ENCODE results near the gene AMDHD2. TPM values are rescaled to one million over a fixed set of nuclear protein-coding genes. Genes with fewer than 3 reads are reported as not detected.
"Not testable (repeated sequence)": the region's sequence is repeated elsewhere in the genome, so short reads cannot be mapped to it uniquely, and the experiment has no call there.

The AMDHD2 gene
- total RNA-seq: 19.0 TPM

DNA sequence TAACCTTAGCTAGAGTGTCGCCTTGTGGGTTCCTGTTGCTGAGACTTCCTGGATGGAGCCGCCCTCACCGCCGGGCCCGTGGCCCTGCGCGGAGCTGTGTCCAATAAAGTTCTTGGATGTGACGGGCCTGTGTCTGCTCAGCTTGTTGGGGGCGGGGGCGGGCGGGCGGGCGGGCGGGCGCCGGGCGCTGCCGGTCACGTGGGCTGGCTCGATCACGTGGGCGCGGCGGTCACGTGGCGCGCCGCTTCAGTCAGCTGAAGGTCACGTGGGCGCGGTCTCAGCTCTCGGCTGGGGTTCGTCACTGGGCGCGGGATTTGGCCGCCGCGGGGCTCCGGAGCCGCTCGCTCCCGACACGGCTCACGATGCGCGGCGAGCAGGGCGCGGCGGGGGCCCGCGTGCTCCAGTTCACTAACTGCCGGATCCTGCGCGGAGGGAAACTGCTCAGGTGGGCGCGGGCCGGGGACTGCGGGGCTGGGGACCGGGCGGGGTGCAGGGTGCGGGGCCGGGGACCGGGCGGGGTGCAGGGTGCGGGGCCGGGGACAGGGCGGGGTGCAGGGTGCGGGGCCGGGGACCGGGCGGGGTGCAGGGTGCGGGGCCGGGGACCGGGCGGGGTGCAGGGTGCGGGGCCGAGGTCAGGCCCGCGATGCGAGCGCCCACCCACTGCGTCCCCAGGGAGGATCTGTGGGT is at the start of gene AMDHD2:
TSS of gene AMDHD2 (plus strand) at position 275 of the 687 bp plus-strand sequence. CDS start at position 363, 88 bp downstream.
- ATAC-seq: peak; percentile 60

- ATAC-seq: no peak
Observed at GRCh38 chr16:2470603-2471015, 49.6 kb upstream of the AMDHD2 start.

DNA sequence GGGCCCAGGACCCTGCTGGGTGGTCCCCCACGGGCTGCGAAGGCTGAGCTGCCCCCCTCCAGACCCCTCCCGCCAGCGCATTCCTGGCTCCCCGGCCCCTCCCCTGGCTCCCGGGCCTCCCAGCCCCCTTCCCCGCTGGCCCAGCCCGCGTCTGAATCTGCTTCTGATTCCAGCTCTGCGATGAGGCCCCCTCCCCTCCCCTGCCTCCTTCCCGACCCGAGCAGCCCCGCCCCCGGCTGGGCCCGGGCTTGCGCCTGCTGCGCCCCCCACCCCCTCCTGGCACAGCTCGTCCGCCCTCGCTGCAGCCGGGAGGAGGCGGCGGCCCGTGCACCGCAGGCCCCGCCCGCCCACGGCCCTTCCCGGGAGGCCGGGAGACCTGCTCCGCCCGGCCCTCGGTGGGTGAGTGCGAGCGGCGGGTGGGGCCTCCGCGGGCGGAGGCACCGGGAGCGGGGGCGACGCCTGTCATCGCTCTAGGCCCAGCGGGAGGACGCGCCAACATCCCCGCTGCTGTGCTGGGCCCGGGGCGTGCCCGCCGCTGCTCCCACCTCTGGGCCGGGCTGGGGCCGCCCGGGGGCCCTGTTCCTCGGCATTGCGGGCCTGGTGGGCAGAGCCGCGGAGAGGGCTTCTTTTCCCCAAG is 49.0 kb upstream of the AMDHD2 start, which contains the start of gene NTN3:
TSS of gene NTN3 (plus strand) at position 282 of the 637 bp plus-strand sequence. CDS start 405 bp downstream, outside the sequence.
- ATAC-seq: no peak

DNA sequence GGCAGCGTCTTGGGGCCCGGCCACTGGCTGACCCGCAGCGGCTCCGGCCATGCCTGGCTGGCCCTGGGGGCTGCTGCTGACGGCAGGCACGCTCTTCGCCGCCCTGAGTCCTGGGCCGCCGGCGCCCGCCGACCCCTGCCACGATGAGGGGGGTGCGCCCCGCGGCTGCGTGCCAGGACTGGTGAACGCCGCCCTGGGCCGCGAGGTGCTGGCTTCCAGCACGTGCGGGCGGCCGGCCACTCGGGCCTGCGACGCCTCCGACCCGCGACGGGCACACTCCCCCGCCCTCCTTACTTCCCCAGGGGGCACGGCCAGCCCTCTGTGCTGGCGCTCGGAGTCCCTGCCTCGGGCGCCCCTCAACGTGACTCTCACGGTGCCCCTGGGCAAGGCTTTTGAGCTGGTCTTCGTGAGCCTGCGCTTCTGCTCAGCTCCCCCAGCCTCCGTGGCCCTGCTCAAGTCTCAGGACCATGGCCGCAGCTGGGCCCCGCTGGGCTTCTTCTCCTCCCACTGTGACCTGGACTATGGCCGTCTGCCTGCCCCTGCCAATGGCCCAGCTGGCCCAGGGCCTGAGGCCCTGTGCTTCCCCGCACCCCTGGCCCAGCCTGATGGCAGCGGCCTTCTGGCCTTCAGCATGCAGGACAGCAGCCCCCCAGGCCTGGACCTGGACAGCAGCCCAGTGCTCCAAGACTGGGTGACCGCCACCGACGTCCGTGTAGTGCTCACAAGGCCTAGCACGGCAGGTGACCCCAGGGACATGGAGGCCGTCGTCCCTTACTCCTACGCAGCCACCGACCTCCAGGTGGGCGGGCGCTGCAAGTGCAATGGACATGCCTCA is 48.3 kb upstream of the AMDHD2 start:
- ATAC-seq: no peak

DNA sequence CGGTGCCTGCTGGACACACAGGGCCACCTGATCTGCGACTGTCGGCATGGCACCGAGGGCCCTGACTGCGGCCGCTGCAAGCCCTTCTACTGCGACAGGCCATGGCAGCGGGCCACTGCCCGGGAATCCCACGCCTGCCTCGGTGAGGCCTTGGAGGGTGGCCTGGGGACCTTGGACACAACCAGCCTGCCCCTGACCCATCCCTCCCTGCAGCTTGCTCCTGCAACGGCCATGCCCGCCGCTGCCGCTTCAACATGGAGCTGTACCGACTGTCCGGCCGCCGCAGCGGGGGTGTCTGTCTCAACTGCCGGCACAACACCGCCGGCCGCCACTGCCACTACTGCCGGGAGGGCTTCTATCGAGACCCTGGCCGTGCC is 47.7 kb upstream of the AMDHD2 start:
- no peak for ATAC-seq

- ATAC-seq: no peak
Observed at GRCh38 chr16:2472885-2473445, 47.2 kb upstream of the AMDHD2 start.

DNA sequence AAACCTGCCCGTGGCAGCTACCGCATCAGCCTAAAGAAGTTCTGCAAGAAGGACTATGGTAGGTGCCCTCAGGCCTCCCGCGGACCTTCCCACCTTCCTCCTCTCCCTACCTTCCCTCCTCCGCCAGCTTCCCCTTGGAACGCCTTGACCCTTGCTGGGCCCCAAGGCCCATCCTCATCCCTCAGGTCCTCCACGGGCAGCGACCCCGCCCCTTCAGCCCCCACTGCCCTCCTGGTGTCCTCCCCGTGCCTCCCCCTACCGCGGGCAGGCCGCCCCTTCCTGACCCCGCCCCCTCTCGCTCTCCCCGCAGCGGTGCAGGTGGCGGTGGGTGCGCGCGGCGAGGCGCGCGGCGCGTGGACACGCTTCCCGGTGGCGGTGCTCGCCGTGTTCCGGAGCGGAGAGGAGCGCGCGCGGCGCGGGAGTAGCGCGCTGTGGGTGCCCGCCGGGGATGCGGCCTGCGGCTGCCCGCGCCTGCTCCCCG is 46.7 kb upstream of the AMDHD2 start:
- no peak for ATAC-seq

GRCh38 chr16:2473999-2474876 is 45.9 kb upstream of the AMDHD2 start:
- ATAC-seq: peak; percentile 54

- peak; percentile 68 for ATAC-seq
Observed at GRCh38 chr16:2474877-2475412, 45.2 kb upstream of the AMDHD2 start, which contains the start of gene TBC1D24. Gene TBC1D24 (plus strand): TSS chr16:2475127. CDS start chr16:2496149, 21,022 bp downstream.

DNA sequence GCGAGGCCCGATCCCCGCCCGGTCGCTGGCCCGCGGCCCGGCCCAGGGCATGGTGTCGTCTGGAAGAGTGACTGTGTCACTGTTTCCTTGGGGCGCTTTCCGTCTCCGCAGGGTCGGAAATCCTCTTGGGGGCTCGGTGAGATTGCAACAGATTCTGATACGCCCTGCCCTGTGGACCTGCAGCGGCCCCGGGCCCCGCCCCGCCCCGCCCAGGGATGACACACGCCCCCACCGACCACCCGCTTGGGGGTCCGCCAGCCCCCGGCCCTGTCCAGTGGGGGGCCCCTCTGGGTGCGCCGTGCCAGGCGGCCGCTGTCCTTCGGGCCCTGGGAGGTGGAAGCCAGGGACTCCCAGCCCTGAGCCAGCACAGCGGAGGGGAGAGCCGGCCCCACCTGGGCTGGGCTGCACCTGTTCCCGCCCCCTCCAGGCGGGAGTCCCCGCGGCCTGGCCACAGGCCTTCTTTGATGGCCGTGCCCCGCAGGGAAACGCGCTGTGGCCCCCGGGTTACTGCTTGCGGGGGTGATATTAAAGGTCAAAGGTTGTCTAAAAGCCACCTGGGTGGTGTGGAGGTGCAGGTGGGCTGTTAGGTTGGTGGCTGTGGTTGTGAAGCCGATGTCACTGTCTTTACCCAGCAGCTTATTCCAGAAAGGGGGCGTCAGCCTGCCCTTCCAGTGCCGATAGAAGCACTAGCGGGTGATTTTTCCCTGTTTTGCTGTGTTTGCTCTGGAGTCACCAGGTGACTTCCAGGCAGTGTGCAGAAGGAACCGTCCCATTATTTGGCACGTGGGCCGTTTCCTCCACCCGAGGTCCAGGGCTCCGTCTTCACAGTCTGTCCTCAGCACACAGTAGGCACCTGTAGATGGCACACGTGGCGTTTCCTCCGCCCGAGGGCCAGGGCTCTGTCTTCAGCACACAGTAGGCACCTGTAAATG is 44.5 kb upstream of the AMDHD2 start:
- ATAC-seq: no peak

DNA sequence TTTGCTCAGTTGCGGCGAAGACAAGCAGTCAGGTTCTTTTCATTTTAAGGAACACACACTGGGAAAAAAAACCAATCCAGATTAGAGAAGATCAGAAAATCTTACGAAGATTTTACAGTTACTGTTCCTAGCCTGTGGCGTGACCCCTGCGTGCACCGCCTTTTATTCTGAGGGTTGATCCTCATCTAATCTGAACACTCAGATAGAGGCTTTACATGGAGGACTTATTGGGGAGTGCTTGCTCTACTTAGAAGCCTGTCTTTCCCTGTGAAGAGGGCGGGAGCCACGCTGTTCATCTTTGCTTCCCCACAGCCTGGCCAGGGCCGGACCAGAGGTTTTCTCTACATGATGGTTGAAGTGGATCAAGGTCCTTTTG is 43.8 kb upstream of the AMDHD2 start:
- no peak for ATAC-seq

DNA sequence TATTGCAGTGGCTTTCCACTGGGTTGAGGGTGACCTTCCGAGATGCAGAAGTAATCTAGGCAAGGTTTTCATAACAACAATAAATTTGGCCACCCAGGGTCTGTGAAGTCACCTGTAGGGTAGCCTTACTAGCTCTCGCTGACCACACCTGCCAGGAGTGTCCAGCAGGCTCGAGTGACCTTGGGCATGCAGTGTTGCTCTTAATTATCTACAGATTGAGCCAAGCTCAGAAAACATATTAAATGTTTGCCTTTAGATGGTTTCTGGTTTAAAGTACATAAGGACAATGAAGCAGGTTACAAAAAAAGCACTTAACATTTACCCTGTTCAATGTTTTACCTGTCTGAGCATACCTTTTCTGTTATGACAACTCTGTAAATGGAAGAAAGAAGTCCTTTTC is 43.4 kb upstream of the AMDHD2 start:
- ATAC-seq: no peak

DNA sequence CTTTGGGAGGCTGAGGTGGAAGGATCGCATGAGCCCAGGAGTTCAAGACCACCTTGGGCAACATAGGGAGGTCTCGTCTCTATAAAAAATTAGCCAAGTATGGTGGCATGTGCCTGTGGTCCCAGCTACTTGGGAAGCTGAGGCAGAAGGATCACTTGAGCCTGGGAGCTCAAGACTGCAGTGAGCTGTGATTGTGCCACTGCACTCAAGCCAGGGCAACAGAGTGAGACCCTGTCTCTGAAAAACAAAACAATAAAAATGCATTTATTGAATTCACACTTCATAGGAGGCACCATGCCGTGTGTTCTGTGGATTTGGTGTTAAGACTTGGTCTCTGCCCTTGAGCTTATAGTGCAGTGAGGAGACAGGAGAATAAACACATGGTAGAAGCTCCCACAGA is 42.8 kb upstream of the AMDHD2 start:
- no peak for ATAC-seq

DNA sequence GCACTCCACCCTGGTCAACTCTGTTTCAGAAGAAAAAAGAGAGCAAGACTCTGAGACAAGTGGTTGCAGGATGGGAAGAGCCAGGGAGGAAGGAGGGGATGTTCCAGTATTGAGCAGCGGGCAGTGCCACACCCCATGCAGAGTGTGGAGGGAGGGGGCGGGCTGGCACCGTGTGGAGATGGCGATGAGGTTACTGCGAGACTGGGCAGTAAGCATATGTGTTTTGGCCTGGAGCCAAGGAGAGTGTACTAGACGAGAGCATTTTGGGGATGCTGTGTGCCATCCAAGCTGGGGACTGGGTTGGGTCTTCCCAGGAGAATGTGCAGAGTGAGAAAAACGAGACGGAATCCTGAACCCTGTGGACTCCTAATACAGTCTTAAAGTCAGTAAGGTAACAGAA is 41.9 kb upstream of the AMDHD2 start:
- ATAC-seq: no peak

DNA sequence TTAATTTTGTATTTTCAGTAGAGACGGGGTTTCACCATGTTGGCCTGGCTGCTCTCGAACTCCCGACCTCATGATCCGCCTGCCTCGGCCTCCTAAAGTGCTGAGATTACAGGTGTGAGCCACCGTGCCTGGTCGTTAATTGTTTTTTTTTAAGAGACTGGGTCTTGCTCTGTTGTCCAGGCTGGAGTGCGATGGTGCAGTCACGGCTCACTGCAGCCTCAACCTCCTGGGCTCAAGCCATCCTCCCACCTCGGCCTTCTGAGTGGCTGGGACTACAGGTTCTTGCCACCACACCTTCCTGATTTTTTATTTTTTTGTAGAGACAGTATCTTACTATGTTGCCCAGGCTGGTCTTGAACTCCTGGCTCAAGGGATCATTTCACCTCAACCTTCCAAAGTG is 40.2 kb upstream of the AMDHD2 start:
- not testable (repeated sequence) for ATAC-seq

GRCh38 chr16:2480948-2481347 is 39.2 kb upstream of the AMDHD2 start:
- ATAC-seq: peak; percentile 84

DNA sequence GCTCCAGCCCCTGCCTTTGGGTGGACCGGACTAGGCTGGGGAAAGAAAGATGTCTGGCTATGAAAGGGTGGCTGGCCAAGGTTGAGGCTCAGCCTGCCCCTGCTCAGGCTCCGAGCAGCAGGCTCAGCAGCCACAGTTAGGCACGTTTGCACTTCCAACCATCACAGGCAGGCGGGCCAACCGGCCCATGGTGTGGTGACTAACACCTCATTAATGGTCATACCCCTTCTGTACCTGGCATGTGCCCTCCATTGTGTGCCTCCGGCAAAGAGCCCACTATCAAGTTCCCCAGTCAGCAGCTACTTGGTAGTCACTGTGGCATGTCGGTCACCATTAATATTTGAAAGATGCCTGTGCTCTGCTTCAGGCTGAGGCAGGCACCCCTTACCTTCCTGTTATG is 38.5 kb upstream of the AMDHD2 start:
- no peak for ATAC-seq

- ATAC-seq: no peak
Observed at GRCh38 chr16:2482249-2482648, 37.9 kb upstream of the AMDHD2 start.

GRCh38 chr16:2482708-2483534 is 37.2 kb upstream of the AMDHD2 start:
- no peak for ATAC-seq
